GM19328 (cell line): ENCODE measurements around the gene FGFRL1.
"Not testable (repeated sequence)": the region's sequence is repeated elsewhere in the genome, so short reads cannot be mapped to it uniquely, and the experiment has no call there.

Experiments used
- ATAC-seq: cut with Tn5 transposase; IDR thresholded peaks from one replicate; pipeline ENCODE4 v1.9.1; 2021; ENCODE audit warnings: mild to moderate bottlenecking, moderate library complexity; ENCODE audit not compliant: unreplicated experiment

Gene FGFRL1

GRCh38 chr4:972651-973424, 38.6 kb upstream of the FGFRL1 start:
- peak; percentile 27 for ATAC-seq

GRCh38 chr4:973431-974397, 37.7 kb upstream of the FGFRL1 start, which contains the start of gene DGKQ:
TSS of gene DGKQ (minus strand) at chr4:973569. CDS start at chr4:973482, 87 bp downstream.
- peak; percentile 82 for ATAC-seq

- ATAC-seq: no peak
Measured at GRCh38 chr4:974668-975067, 36.8 kb upstream of the FGFRL1 start.

GRCh38 chr4:976016-976415, 35.4 kb upstream of the FGFRL1 start:
- not testable (repeated sequence) for ATAC-seq

- ATAC-seq: no peak
Measured at GRCh38 chr4:978957-979701, 32.3 kb upstream of the FGFRL1 start.

GRCh38 chr4:982291-982690, 29.1 kb upstream of the FGFRL1 start:
- ATAC-seq: no peak

GRCh38 chr4:982814-983213, 28.6 kb upstream of the FGFRL1 start:
- ATAC-seq: no peak

GRCh38 chr4:984336-985054, 26.9 kb upstream of the FGFRL1 start:
- no peak for ATAC-seq

- no peak for ATAC-seq
Measured at GRCh38 chr4:985123-985830, 26.1 kb upstream of the FGFRL1 start.

GRCh38 chr4:986428-986878, 25.0 kb upstream of the FGFRL1 start:
- peak; percentile 10 for ATAC-seq

- peak; percentile 72 for ATAC-seq
Measured at GRCh38 chr4:986879-987623, 24.4 kb upstream of the FGFRL1 start, which contains the start of gene IDUA. TSS of gene IDUA (plus strand) at chr4:987044. CDS start at chr4:987085, 41 bp downstream.

GRCh38 chr4:987624-988513, 23.6 kb upstream of the FGFRL1 start:
- ATAC-seq: no peak

GRCh38 chr4:988726-989721, 22.4 kb upstream of the FGFRL1 start:
- no peak for ATAC-seq

- ATAC-seq: no peak
Measured at GRCh38 chr4:989722-990471, 21.5 kb upstream of the FGFRL1 start.

- no peak for ATAC-seq
Measured at GRCh38 chr4:990746-991367, 20.6 kb upstream of the FGFRL1 start.
